Endothelial cell of umbilical vein (primary cell): Measurements from ENCODE around the gene CAMK2G. TPM values are rescaled to one million over a fixed set of nuclear protein-coding genes. Genes with fewer than 3 reads are reported as not detected.

Experiments used
- BruUV-seq: library from RNA; stranded (reverse); fragments of 400-500 nt; replicated peaks from 2 replicates; lab custom pipeline; 2021; lab: Mats Ljungman, UMichigan
- CTCF ChIA-PET: fragments of 300-600, 350-600 bp; sonication (Branson Sonifier 250); formaldehyde crosslinking; loops from one replicate; lab custom pipeline; 2021; ENCODE audit warnings: antibody characterized with exemption, inconsistent platforms; lab: Charles Lee
- POLR2A ChIA-PET: fragments of 300-600, 350-600 bp; sonication (Branson Sonifier 250); formaldehyde crosslinking; loops from one replicate; lab custom pipeline; 2021; ENCODE audit warnings: antibody characterized with exemption, inconsistent platforms; lab: Charles Lee
- DNase-seq: peaks from one replicate; pipeline ENCODE4 v3.0.0-alpha.2; 2011; ENCODE audit warnings: low read depth, low spot score
- FAIRE-seq: peaks from 2 replicates; lab custom pipeline; 2011; peaks lifted over from hg19 to GRCh38; lab: Jason Lieb, UNC
- H2AFZ ChIP-seq: 2 replicates; pipeline ENCODE4 v1.6.0; 2012; ENCODE audit warnings: low read depth, low read length, control low read depth, inconsistent platforms
- H3K27ac ChIP-seq: 2 replicates; pipeline ENCODE4 v1.5.1; 2011; ENCODE audit warnings: low read depth, mild to moderate bottlenecking, control low read depth, low read length, moderate library complexity; ENCODE audit not compliant: insufficient read depth
- H3K27me3 ChIP-seq, 2 experiments: 2 replicates each; pipeline versions ENCODE4 v1.6.0 to v1.6.1; 2011; ENCODE audit warnings: low read length in 2 of 2, mixed read lengths in 1 of 2; ENCODE audit not compliant: control insufficient read depth in 2 of 2, insufficient read depth in 2 of 2
- H3K36me3 ChIP-seq, 2 experiments: 2 replicates in 1 of 2; 3 replicates in 1 of 2; pipeline ENCODE4 v1.5.1; 2011; ENCODE audit warnings: low read length in 2 of 2, mild to moderate bottlenecking in 1 of 2, moderate library complexity in 1 of 2; ENCODE audit not compliant: control insufficient read depth in 2 of 2, insufficient read depth in 2 of 2; ENCODE audit errors: extremely low read depth in 1 of 2
- H3K4me1 ChIP-seq: 3 replicates; pipeline ENCODE4 v1.5.1; 2011; ENCODE audit warnings: mild to moderate bottlenecking, low read length; ENCODE audit not compliant: control insufficient read depth, insufficient read depth; ENCODE audit errors: extremely low read depth
- H3K4me2 ChIP-seq: 2 replicates; pipeline ENCODE4 v1.6.1; 2011; ENCODE audit warnings: low read length, control low read depth, mixed read lengths; ENCODE audit not compliant: insufficient read depth
- H3K4me3 ChIP-seq, 3 experiments: fragments of 200-600 bp in 1 of 3; sonication (generic), shearing (Covaris generic) in 1 of 3; replicated peaks in 1 of 3; 2 replicates each; pipeline ENCODE4 v1.5.1; 2011 to 2016; ENCODE audit warnings: control low read depth in 3 of 3, low read length in 3 of 3, mild to moderate bottlenecking in 2 of 3, inconsistent platforms in 1 of 3, low read depth in 1 of 3, moderate library complexity in 1 of 3; ENCODE audit not compliant: insufficient read depth in 1 of 3
- H3K79me2 ChIP-seq: 2 replicates; pipeline ENCODE4 v1.6.0; 2012; ENCODE audit warnings: low read length, inconsistent platforms; ENCODE audit not compliant: control insufficient read depth, insufficient read depth
- H3K9ac ChIP-seq: replicated peaks from 2 replicates; pipeline ENCODE3; 2011; ENCODE audit warnings: low read length, control low read depth; ENCODE audit not compliant: insufficient read depth; ENCODE audit errors: extremely low read depth
- H3K9me1 ChIP-seq: replicated peaks from 3 replicates; pipeline ENCODE4 v1.6.0; 2011; ENCODE audit warnings: mild to moderate bottlenecking, low read length; ENCODE audit not compliant: control insufficient read depth, insufficient read depth; ENCODE audit errors: extremely low read depth
- H3K9me3 ChIP-seq: replicated peaks from 2 replicates; pipeline ENCODE4 v1.5.1; 2012; ENCODE audit warnings: low read length, inconsistent platforms; ENCODE audit not compliant: control insufficient read depth, insufficient read depth
- H4K20me1 ChIP-seq: replicated peaks from 2 replicates; pipeline ENCODE3; 2011; ENCODE audit warnings: mild to moderate bottlenecking, low read length; ENCODE audit not compliant: control insufficient read depth, insufficient read depth; ENCODE audit errors: extremely low read depth
- EZH2 ChIP-seq: IDR thresholded peaks from 2 replicates; pipeline ENCODE4 v1.6.1; 2012; ENCODE audit warnings: borderline replicate concordance, low read depth, mild to moderate bottlenecking, moderate library complexity, low read length, inconsistent platforms; ENCODE audit not compliant: severe bottlenecking
- FOS ChIP-seq: IDR thresholded peaks from 2 replicates; pipeline ENCODE4 v1.6.1; 2011; ENCODE audit warnings: mild to moderate bottlenecking, low read length, moderate library complexity, borderline replicate concordance; ENCODE audit not compliant: insufficient read depth
- GATA2 ChIP-seq: IDR thresholded peaks from 2 replicates; pipeline ENCODE4 v1.7.0; 2011; ENCODE audit warnings: low read depth, mild to moderate bottlenecking, moderate library complexity, mixed read lengths, low read length; ENCODE audit not compliant: insufficient read length, insufficient read depth
- JUN ChIP-seq: IDR thresholded peaks from 2 replicates; pipeline ENCODE4 v1.6.1; 2011; ENCODE audit warnings: borderline replicate concordance, low read depth; ENCODE audit not compliant: insufficient read length, insufficient read depth
- MYC ChIP-seq: IDR thresholded peaks from one replicate; pipeline ENCODE4 v1.6.1; 2011; ENCODE audit warnings: mild to moderate bottlenecking, low read depth, low read length
- POLR2A ChIP-seq: IDR thresholded peaks from 2 replicates; pipeline ENCODE4 v1.6.1; 2012; ENCODE audit warnings: low read depth, mild to moderate bottlenecking, control low read depth, low read length
- POLR2AphosphoS5 ChIP-seq: IDR thresholded peaks from 2 replicates; pipeline ENCODE4 v1.6.1; 2012; ENCODE audit warnings: low read depth, mild to moderate bottlenecking, control low read depth, low read length, moderate library complexity; ENCODE audit not compliant: insufficient read depth
- dilution Hi-C: fragments of 300-500 bp; cut with MboI; formaldehyde crosslinking; loops from one replicate; pipeline ENCODE4 v1.15.0; 2019; ENCODE audit warnings: low sequenced_read_pairs; ENCODE audit not compliant: extremely low pct_ligation_motif_present
- intact Hi-C: fragments of 100-400 bp; cut with micrococcal nuclease; formaldehyde crosslinking; loops from one replicate; pipeline ENCODE4 v1.10.0; 2022
- polyA plus RNA-seq, 4 experiments: library from polyadenylated mRNA; depleted of rRNA in 3 of 4; stranded (reverse) in 3 of 4; unstranded in 1 of 4; fragments of >200 nt; gene quantifications; 2 replicates each; pipeline versions ENCODE4 v1.2.1 to v1.2.3, GENCODE V29; 2011 to 2012; ENCODE audit warnings: missing spikeins in 1 of 4
- total RNA-seq: library from RNA; stranded (reverse); gene quantifications from 2 replicates; pipeline ENCODE4 v1.2.3, GENCODE V29; 2021
- TF ChIP-seq, protein P1 (sequence below), 2 donors: IDR thresholded peaks; 1 replicate in 1 of 2; 2 replicates in 1 of 2; pipeline ENCODE4 v1.5.1; 2011; ENCODE audit warnings: low read length in 2 of 2, mild to moderate bottlenecking in 2 of 2, moderate library complexity in 2 of 2, control low read depth in 1 of 2, inconsistent platforms in 1 of 2, low read depth in 1 of 2; ENCODE audit not compliant: insufficient read depth in 1 of 2; ENCODE audit errors: extremely low read depth in 1 of 2
- TF ChIP-seq, protein P2 (sequence below): IDR thresholded peaks from 2 replicates; pipeline ENCODE4 v1.6.1; 2011; ENCODE audit not compliant: insufficient read depth, insufficient read length

CAMK2G gene
- total and polyA plus RNA-seq, 2 donors (not counting 3 experiments of a cell fraction or from before 2014, with no cell fraction given): 27.2 to 33.6 TPM

DNA sequence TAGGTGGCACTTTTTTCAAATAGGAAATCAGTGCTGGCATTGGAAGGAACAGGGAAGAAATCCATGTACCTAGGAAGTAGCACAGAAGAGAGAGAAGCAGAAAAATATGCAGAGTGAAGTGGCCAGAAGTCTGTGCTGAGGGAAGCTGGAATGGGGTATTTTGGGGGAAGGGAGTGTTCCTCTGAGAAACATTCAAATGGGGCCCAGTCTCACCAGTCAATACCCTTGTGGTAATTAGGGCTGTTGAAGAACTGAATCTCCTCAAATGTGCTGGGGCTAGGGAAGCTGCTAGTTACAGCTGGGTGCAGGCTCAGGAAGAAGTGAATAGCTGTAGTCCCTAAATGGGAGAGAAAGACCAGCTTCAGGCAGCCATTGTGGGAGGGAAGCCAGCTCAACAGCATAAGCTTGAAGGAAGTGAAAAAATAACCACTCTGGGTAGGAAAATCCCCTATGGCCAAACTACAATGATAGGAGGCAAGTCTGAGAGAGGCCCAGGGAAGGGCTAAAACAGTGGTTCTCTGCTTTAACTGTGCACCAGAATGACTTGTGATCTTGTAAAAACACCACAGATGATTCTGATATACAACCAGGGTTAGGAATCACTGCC is 70.6 kb downstream of the CAMK2G start:
- Histone ChIP-seq H4K20me1 (no peaks in the 10 kb centered on the region), H3K27me3 (no peaks in the 10 kb centered on the region), H3K79me2 (no peaks in the 10 kb centered on the region), H2AFZ (no peak overlapping the region), H3K9ac (no peak overlapping the region), H3K4me2 (no peak overlapping the region), H3K36me3 (peaks cover 21 to 49% of the 10 kb centered on the region in 2 experiments), H3K4me1 (no peaks in the 10 kb centered on the region), H3K9me3 (no peaks in the 10 kb centered on the region), H3K27ac (no peak overlapping the region), H3K9me1 (no peaks in the 10 kb centered on the region), H3K4me3 (no peak overlapping the region)
- TF ChIP-seq GATA2 (no peak), POLR2AphosphoS5 (no peak), POLR2A (no peak), JUN (no peak), MYC (no peak), EZH2 (no peak), FOS (no peak)
- TF ChIP-seq, protein P1, sequence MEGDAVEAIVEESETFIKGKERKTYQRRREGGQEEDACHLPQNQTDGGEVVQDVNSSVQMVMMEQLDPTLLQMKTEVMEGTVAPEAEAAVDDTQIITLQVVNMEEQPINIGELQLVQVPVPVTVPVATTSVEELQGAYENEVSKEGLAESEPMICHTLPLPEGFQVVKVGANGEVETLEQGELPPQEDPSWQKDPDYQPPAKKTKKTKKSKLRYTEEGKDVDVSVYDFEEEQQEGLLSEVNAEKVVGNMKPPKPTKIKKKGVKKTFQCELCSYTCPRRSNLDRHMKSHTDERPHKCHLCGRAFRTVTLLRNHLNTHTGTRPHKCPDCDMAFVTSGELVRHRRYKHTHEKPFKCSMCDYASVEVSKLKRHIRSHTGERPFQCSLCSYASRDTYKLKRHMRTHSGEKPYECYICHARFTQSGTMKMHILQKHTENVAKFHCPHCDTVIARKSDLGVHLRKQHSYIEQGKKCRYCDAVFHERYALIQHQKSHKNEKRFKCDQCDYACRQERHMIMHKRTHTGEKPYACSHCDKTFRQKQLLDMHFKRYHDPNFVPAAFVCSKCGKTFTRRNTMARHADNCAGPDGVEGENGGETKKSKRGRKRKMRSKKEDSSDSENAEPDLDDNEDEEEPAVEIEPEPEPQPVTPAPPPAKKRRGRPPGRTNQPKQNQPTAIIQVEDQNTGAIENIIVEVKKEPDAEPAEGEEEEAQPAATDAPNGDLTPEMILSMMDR (IDR thresholded peaks at IDR 0.05; ENCODE audit: extremely low read depth in 1 of 2, insufficient read depth in 1 of 2, low read depth in 1 of 2, low read length in 2 of 2): no peak
- TF ChIP-seq, protein P2, sequence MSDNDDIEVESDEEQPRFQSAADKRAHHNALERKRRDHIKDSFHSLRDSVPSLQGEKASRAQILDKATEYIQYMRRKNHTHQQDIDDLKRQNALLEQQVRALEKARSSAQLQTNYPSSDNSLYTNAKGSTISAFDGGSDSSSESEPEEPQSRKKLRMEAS: no peak
- POLR2A ChIA-PET: no interaction called here
- BruUV-seq: no TSS peak
- FAIRE-seq: no peak
- CTCF ChIA-PET: no interaction called here
- DNase-seq: no peak
- intact Hi-C loops: no loop called here
- dilution Hi-C loops: no loop called here
